ENCODE results near the gene APRT.
"Not testable (repeated sequence)": the region's sequence is repeated elsewhere in the genome, so short reads cannot be mapped to it uniquely, and the experiment has no call there.

APRT gene

DNA sequence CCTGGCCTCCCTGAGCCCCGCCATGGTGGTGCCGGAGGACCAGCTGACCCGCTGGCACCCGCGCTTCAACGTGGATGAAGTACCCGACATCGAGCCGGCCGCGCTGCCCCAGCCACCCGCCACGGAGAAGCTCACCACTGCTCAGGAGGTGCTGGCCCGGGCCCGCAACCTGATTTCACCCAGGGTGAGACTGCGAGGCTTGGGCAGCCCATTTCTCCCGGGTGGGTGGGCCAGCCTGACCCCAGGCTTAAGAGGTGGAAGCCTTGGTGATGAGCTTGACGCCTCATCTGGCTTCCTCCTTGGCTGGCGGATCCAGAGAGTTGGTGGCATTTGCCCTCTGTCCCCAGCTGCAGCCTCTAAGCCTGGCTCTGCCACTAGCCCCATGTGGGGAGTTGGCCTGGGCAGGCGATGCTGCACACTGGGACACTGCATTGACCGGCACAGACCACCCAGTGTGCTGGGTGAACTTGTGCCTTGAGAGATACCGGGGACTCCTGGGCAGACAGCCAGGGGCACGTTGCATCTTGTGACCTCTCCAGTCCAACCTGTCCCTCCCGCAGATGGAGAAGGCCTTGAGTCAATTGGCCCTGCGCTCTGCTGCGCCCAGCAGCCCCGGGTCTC lies 5.1 kb downstream of the APRT start:
- no peak for DNase-seq

DNA sequence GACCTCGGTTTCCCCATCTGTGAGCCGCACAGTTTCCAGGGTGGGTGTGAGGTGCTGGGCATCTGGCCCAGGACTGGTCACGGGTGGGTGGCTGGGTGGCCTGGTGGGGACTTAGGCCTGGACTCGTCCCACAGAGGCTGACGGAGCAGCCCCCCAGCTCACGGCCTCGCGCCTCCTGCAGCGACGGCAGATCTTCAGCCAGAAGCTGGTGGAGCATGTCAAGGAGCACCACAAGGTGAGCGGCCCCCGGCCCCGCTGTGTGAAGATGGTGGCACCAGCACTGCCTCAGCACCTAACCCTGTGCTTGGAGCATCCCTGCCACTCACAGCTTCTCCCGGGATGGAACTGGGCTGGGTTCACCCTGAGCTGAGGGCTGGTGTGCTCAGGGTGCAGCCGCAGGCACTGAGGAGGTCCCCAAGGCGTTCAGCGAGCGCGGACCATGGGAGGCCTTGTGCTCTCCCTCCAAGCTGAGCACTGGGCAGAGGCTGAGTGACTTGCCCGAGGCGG lies 5.8 kb downstream of the APRT start:
- DNase-seq, result no peak

DNA sequence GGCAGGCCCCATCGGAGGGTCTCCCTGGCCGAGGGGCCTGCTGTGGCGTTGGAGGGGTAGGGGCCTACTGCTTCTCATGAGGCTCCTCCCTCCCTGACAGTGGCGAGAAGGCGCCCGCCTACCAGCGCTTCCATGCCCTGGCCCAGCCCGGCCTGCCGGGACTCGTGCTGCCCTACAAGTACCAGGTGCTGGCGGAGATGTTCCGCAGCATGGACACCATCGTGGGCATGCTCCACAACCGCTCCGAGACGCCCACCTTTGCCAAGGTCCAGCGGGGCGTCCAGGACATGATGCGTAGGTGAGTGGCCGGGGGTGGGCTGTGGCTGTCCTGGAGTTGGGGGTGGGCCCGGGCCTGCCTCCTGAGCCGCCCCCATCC lies 6.4 kb downstream of the APRT start:
- no peak for DNase-seq

DNA sequence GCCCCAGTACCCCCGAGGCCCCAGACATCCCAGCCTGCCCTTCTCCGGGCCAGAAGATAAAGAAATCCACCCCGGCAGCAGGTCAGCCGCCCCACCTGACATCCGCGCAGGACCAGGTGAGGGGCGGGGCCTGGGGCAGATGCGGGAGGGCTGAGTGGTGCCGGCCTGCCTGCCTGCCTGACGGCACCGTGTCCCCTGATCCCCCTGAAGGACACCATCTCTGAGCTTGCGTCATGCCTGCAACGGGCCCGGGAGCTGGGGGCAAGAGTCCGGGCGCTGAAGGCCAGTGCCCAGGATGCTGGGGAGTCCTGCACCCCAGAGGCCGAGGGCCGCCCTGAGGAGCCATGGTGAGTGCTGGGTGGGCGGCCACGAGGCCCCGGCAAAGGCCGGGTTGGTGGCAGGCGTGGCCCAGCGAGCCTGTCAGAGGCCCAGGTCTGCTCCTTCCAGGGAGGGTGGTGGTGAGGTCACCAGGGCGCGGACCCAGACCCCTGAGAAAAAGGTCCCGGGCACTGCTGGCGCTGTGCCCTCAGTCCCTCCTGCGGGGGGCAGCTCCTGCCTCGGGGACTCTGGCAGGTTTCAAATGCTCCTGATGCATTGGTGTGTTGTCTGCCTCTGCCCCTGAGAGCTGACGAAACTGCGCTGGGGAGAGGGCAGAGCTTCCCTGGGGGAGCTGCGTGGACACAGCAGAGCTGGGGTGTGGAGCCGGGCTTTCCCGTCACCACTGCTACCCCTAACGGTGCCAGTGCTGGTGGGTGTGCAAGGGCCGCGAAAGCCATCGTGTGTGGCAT lies 7.0 kb downstream of the APRT start:
- DNase-seq, result no peak

DNA sequence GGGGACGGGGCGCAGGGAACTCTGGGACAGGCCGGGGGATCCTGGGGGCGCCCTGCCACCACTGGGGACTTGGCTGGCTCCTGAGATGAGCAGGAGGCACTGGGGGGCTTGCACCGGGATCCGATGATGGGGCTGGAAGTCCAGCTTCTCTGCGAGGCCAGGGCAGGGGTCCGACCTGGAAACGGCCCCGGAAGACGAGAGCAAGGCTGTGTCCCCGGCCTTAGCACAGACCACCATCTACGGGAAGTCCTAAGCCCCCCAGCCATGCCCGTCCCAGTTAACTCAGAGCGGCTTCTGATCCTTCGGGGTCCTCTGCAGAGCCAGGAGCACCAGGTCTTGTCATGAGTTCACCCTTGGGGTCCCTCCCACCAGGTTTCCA lies 7.6 kb downstream of the APRT start:
- DNase-seq, result no peak

DNA sequence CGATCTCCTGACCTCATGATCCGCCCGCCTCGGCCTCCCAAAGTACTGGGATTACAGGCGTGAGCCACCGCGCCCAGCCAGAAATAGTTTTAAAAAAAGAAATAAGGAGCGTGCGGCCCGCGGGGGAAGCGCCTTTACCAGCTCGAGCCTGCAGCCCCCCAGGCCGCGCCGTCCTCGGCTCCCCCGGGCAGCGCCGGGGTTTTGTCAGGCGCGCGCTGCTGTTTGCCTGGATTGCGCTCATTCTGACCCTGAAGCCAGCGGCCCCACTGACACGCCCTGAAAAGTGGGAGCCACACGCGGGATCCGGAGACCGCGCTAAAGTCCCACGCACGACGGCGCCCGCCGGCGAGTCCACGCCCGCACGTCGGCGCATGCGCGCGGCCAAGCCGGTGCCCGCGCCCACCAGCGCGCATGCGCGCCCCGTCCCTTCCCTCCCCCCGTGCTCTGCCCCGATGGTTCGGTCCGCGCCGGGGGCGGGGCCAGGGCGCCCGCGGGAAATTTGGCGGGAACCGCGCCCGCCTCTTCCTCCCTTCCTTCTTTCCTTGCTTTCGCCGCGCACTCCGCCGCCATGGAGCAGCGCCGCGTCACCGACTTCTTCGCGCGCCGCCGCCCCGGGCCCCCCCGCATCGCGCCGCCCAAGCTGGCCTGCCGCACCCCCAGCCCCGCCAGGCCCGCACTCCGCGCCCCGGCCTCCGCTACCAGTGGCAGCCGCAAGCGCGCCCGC lies 8.3 kb downstream of the APRT start, which contains the start of gene CDT1:
Gene CDT1 (plus strand): TSS at position 526 of the 724 bp plus-strand sequence. CDS start 43 bp downstream, at position 569.
- DNase-seq, result peak; percentile 78

DNA sequence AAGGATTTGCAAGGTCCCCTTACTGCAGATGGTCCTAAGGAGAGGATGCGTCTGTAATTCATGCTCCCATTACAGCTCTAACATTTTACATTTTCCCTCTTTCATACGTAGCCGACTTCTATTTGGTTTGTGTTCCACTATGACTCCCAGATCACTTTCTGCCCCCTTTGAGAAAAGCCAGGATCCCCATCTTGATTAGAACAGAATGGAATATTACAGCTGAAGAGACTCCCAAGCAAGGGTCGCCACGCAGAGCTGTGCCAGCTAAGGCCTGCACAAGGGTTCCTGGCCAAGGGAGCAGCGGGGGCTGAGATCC lies 11.5 kb downstream of the APRT start:
- no peak for DNase-seq

DNA sequence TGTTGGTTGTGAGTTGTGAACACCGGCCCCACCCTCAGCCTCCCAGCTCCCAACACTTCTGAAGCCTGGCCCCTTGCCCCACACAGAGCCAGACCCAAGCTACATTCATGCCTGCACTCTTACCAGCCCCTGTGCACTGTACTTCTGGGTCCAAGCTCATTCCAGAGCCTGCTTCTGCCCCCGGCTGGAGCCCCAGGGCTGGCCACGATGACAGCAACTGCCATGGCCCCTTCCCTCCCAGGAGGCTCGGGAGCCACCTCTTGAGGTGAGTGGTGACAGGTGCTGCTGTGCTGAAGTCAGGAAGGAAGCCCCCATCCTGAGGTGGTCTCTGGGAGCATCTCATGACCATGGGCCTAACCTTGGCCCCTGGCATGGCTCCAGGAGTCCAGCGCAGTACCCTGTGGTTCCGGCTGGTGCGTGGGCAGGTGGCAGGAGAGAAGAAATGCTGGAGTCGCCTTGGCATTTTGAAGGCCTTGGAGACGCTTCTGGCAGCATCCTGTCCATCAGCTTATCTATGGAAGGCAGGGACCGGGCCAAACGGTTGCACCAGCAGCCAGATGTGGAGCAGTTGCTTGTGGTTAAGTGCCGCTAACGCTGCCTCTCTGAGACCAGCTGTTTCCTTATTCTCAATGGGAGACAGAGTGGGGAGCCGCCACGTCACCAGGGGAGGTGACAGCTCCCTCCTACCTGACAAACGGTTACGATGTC lies 12.0 kb downstream of the APRT start:
- DNase-seq, result no peak

DNA sequence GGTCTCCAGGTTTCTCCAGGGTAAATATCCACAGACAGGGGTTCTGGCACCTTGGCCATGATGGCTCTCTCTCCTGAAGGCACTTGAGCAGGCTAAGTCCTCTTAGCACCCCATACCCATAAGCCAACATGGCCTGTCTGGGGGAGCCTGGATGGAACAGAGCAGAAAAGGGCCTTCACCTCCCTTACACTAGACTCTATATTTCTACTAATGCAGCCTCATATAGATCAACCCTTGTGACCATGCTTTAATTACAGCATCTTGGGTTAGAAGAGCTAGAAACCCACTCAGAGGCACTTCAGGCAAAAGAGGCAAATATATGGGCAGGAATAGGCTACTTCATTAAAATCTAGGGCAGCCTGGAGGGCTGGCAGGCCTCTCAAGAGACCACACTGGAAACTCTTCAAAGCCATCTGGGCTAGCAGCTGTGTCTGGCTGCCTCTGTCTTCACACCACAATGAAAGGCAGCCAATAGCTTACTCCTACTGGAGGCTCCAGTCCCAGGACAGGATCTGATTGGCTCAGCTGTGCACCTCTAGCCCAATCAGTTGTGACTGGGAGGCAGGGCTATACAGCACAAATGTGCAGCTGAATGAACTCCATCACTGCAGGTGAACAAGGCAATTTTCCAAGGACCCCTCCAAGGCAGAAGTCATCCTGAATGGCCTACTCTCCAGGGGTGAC lies 12.8 kb downstream of the APRT start:
- no peak for DNase-seq

DNA sequence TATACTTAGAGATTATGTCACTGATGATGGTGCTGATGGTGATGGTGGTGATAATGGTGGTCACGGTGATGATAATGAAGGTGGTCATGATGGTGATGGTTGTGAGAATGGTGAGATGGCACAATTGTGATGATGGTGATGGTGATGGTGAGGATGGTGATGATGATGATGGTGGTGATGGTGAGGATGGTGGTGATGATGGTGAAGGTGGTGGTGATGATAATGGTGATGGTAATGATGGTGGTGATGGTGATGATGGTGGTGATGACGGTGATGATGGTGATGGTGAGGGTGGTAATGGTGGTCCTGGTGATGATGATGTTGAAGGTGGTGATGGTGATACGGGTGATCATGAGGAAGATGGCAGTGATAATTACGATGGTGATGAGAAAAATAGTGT lies 13.7 kb downstream of the APRT start:
- DNase-seq, result no peak

DNA sequence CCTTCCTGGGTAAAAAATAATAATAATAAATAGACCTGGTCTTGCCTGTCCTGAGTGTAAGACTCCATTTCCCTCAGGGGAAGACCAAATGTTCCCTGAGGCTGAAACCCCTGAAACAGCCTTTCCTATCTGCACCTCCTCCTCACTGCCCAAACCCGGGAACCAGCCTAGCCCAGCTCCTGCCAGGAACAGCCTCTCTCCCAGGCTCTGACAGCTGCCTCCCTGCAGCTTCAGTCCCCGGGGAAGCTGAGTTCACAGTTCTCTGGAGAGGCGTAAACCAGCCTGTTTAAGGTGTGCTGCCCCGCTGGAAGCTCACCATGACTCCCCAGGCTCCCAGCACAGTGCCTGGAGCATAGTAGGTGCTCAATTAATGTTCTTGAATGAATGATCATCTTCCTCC lies 15.4 kb downstream of the APRT start:
- DNase-seq, result no peak

DNA sequence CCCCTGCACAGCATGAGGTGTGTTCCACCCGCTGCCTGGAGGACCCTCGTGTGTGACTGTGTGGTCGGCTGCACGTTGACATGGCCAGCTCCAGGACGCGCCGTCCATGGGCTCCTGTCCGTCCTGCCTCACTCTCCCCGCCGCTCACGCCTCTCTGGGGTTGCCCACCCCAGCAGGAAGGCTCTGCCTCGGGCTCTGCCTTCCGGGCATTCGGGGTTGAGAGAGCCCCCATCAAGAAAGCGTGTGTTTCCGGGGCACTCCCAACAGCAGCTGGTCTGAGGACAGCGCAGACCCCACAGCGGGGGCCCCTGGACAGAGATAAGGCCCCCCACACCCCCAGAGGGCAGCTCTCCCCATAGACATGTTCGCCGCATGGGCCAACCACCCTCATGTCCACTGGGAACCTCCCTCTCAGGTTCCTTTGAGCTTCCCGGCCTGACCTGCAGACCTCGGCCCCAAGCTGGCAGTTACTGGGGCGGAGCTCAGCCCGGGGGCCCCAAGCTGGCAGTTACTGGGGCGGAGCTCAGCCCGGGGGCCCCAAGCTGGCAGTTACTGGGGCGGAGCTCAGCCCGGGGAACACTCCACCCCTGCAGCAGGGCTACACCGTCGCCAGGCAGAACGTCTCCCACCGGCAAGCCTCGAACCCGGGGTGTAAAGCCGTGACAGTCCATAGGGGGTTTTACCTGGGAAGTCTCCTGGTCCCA lies 18.3 kb downstream of the APRT start:
- no peak for DNase-seq

DNA sequence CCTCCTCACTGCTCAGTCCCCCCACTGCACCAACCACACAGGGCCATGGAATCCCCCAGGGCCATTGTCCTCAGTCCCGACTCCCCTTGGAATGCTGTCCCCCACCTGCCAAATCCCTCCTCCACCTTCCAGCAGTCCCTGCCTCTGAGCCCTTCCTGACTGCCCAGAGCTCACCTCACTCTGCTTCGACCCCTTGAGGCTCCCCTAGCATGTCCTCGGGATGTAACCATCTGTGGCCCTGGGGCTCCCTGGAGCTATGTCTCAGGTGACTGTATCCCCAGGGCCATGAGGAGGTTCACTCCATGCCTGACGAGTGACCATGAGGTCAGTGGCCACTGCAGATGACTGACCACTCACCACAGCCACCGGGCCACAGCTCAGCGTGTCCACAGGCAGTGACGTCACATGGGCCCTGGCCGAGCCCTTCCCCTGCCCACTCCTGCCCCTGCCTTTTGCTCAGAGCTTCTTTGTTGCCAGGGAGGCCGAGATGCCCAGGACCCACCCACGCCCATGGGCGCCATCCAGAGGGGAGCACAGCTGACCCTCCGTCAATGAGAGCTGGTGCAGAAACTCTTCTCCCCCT lies 19.0 kb downstream of the APRT start:
- DNase-seq, result no peak

DNA sequence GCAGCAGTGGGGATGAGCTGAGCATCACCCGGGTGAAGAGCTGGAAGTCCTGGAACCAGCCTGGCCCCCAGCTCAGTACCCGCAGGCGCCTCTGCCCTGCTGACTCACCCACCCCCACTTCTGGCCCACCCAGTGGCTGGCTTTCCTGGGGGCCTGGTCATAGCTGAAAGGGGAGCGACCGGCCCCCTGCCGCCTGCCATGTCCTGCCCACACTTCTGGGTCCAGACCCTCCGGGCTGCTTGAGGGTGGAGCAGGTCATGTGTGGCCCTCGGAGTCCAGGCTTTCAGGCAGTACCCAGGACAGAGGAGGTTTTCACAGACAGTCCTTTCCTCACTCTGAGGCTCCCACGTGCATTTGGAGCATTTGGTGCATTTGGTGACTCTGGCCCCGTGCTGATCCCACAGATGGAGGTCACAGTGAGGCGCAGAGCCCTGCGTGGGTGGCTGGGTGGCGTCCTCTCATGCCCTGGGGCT lies 19.6 kb downstream of the APRT start:
- no peak for DNase-seq

DNA sequence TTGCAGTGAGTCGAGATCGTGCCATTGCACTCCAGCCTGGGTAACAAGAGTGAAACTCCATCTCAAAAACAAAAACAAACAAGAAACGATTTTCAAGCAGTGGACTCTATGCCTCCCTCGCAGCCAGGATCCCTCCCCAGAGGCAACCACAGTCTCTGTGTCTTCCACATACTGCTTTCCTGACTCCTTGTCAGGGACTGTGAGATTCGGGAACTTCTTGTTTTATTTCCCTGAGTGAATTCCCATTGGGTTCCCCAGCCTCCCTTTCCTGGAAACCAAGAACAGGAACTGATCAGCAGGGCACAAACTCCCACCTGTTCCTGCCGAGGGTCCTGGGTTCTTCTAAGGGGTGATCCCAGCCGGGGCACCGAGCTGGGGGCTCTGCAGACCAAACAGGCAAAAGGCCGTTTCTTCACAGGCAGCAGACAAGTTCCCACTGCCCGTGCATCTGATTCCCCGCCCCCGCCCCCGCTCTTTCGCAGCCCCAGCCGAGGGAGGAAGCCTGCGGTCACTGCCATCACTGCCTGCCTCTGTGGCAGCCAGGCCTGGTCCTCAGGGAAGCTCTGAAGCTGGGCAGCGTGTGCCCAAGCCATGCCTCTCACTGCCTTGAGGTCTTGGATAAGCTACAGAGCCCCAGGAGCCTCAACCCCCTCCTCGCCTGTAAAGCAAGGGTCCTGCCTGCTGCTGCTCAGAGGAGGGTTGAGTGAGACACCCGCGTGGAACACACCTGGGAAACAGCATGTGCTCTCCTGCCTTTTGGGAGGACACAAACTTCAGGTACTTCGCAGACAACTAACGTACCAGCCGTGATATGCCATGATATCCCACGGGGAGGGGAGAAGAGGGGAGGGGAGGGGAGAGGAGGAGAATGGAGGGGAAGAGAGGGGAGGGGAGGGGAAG lies 21.2 kb downstream of the APRT start:
- peak; percentile 53 for DNase-seq

DNA sequence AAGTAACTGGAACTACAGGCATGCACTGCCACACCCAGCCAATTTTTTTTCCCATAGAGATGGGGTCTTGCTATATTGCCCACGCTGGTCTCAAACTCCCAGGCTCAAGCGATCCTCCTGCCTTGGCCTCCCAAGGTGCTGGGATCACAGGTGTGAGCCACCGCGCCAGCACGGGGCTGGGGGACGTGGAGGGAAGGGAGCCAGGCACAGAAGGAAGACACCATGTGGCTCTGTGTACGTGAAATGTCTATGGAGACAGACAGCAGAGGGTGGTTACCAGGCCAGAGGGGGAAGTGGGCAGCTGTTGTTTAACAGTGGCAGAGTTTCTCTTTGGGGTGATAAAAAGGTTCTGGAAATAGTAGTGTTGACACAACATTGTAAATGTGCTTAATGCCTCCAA lies 22.1 kb downstream of the APRT start:
- DNase-seq, result no peak

DNA sequence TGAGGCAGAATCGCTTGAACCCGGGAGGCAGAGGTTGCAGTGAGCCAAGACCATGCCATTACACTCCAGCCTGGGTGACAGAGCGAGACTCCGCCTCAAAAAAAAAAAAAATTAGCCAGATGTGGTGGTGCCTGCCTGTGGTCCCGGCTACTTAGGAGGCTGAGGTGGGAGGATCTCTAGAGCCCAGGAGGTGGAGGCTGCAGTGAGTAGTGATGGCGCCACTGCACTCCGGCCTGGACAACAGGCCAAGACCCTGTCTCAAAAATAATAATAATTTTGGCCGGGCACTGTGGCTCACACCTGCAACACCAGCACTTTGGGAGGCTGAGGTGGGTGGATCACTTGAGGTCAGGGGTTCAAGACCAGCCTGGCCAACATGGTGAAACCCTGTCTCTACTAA lies 23.0 kb downstream of the APRT start:
- not testable (repeated sequence) for DNase-seq

DNA sequence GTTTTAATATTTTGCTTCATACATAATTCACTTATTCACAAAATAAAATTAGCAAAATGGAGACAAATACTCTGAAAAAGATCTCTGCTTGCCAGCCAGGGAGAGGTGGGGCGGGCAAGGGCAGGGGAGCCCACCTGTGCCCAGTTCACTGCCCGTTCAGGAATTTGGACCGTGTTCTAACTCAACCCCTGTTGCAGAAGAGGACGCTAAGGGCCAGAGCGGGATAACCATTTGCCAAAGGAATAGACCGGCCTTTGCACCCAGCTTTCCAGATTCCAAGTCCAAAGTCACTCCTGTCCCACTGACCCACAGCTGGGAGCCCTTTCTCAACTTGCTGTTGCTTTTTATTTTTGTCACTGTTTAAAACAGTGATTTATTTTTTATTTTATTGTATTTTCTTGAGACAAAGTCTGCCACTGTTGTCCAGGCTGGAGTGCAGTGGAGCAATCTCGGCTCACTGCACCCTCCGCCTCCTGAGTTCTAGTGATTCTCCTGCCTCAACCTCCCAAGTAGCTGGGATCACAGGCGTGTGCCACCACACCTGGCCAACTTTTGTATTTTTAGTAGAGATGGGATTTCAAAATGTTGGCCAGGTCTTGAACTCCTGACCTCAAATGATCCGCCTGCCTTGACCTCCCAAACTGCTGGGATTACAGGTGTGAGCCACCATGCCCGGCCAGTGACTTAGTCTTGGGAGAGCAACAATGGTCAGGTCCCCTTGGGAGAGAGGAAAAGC lies 24.0 kb downstream of the APRT start:
- DNase-seq, result no peak

DNA sequence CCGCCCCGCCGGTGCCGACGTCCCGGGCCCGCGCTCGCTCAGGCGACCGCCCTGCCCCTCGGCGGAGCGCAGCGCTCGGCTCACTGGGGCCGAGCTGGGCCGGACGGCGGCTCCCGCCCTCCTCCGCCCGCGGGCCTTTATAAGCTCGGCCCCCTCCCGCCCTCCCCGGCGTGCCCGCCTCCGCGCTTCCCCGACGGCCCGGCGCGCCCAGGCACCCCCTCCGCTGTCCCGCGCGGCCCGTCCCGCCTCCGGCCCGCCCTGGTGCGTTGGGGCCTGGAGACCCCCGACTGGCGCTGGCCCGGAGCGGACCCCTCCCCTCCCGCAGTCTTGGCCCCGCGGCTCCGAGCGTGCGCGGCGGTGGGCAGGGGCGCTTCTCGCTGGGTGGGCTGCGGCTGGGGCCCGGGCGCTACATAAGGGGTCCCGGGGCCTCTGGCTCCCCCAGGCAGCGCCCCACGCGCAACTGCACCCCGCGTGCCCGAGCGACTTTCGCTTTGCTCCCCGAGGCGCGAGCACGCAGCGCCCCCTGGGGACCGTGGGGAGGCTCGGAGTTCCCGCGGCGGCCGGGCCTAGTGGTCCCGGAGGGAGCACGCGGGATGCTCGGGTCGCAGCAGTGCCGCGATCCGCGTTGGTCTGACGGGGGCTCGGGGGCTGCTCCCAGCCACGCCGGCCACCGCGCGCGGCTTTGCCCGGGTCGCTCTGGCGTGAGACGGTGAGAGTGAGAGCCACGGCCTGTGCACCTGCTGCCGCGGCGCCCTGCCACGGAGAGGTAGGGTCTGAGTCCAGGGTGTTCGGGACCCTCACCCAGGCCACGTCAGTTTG lies 26.4 kb downstream of the APRT start, which contains the start of gene PIEZO1:
Gene PIEZO1 (minus strand): TSS at position 115 of the 819 bp plus-strand sequence. CDS start 256 bp downstream, outside the sequence.
- DNase-seq, result peak; percentile 87

Measured in activated CD4-positive, alpha-beta T cell treated with anti-CD3 and anti-CD28 coated beads, Interleukin-2, amount 50 U/mL, for 1 hour (primary cell).